HG03103 (cell line): ENCODE data around the gene SH3RF3.

ENCODE experiments used
- ATAC-seq: cut with Tn5 transposase; IDR thresholded peaks from one replicate; pipeline ENCODE4 v1.9.1; 2021; ENCODE audit warnings: low read depth; ENCODE audit not compliant: unreplicated experiment

The SH3RF3 gene

GRCh38 chr2:109136542-109136941 is 7.5 kb downstream of the SH3RF3 start:
- ATAC-seq = no peak

GRCh38 chr2:109137616-109138015 is 8.6 kb downstream of the SH3RF3 start:
- ATAC-seq = no peak

- no peak for ATAC-seq
Observed at GRCh38 chr2:109138449-109138848, 9.4 kb downstream of the SH3RF3 start.

- no peak for ATAC-seq
Observed at GRCh38 chr2:109139002-109139401, 10.0 kb downstream of the SH3RF3 start.

GRCh38 chr2:109139865-109140396 is 10.9 kb downstream of the SH3RF3 start:
- no peak for ATAC-seq

GRCh38 chr2:109141006-109141600 is 12.1 kb downstream of the SH3RF3 start:
- no peak for ATAC-seq

- ATAC-seq = no peak
Observed at GRCh38 chr2:109141727-109142283, 12.8 kb downstream of the SH3RF3 start.

- ATAC-seq = no peak
Observed at GRCh38 chr2:109142416-109143210, 13.6 kb downstream of the SH3RF3 start.

- ATAC-seq = peak; percentile 73
Observed at GRCh38 chr2:109143214-109144187, 14.5 kb downstream of the SH3RF3 start.

GRCh38 chr2:109144271-109144670 is 15.3 kb downstream of the SH3RF3 start:
- ATAC-seq = peak; percentile 51

- no peak for ATAC-seq
Observed at GRCh38 chr2:109144721-109145120, 15.7 kb downstream of the SH3RF3 start.

- no peak for ATAC-seq
Observed at GRCh38 chr2:109145286-109145685, 16.3 kb downstream of the SH3RF3 start.

- ATAC-seq = no peak
Observed at GRCh38 chr2:109147405-109147804, 18.4 kb downstream of the SH3RF3 start.

- ATAC-seq = no peak
Observed at GRCh38 chr2:109148117-109148746, 19.2 kb downstream of the SH3RF3 start.

- ATAC-seq = no peak
Observed at GRCh38 chr2:109148991-109149645, 20.1 kb downstream of the SH3RF3 start.

- ATAC-seq = no peak
Observed at GRCh38 chr2:109150559-109150958, 21.6 kb downstream of the SH3RF3 start.

GRCh38 chr2:109151519-109151918 is 22.5 kb downstream of the SH3RF3 start:
- no peak for ATAC-seq

- no peak for ATAC-seq
Observed at GRCh38 chr2:109153005-109153784, 24.2 kb downstream of the SH3RF3 start.

GRCh38 chr2:109153807-109154206 is 24.8 kb downstream of the SH3RF3 start:
- no peak for ATAC-seq
